Neural cell (in vitro differentiated cells): Measurements from ENCODE around the gene SYCE1L. TPM values are rescaled to one million over a fixed set of nuclear protein-coding genes. Genes with fewer than 3 reads are reported as not detected.

Experiments
- H2AFZ ChIP-seq: fragments of 200-600, 300-800 bp; sonication (generic), shearing (Covaris generic); 2 replicates; pipeline ENCODE4 v1.6.0; 2014; ENCODE audit warnings: low read depth, mild to moderate bottlenecking, antibody characterized with exemption, low read length, moderate library complexity
- H3F3A ChIP-seq: fragments of 200-600 bp; shearing (Covaris generic); 2 replicates; pipeline ENCODE4 v1.6.1; 2016; ENCODE audit warnings: mild to moderate bottlenecking, moderate library complexity, mixed read lengths, antibody characterized with exemption, low read length; ENCODE audit not compliant: insufficient read depth, poor library complexity, severe bottlenecking
- H3K27ac ChIP-seq: fragments of 200-600, 300-800 bp; sonication (generic), shearing (Covaris generic); 2 replicates; pipeline ENCODE4 v1.5.1; 2014; ENCODE audit warnings: mild to moderate bottlenecking, low read length, moderate library complexity
- H3K27me3 ChIP-seq: fragments of 300-800, 200-600 bp; sonication (generic), shearing (Covaris generic); 2 replicates; pipeline ENCODE4 v1.6.0; 2014; ENCODE audit warnings: mild to moderate bottlenecking, low read depth, low read length, moderate library complexity; ENCODE audit not compliant: insufficient read depth
- H3K36me3 ChIP-seq: fragments of 300-800, 200-600 bp; sonication (generic), shearing (Covaris generic); 2 replicates; pipeline ENCODE4 v1.5.1; 2014; ENCODE audit warnings: mild to moderate bottlenecking, antibody characterized with exemption, low read length, moderate library complexity; ENCODE audit not compliant: insufficient read depth
- H3K4me2 ChIP-seq: fragments of 300-800, 200-600 bp; sonication (generic), shearing (Covaris generic); 2 replicates; pipeline ENCODE4 v1.6.0; 2014; ENCODE audit warnings: mild to moderate bottlenecking, low read length
- H3K4me3 ChIP-seq: fragments of 300-800, 200-600 bp; sonication (generic), shearing (Covaris generic); 2 replicates; pipeline ENCODE4 v1.5.1; 2014; ENCODE audit warnings: mild to moderate bottlenecking, low read length, moderate library complexity
- H3K79me2 ChIP-seq: fragments of 200-600 bp; shearing (Covaris generic); replicated peaks from 2 replicates; pipeline ENCODE4 v1.6.0; 2014; ENCODE audit warnings: mild to moderate bottlenecking, low read length, moderate library complexity; ENCODE audit not compliant: insufficient read depth
- H3K9ac ChIP-seq: fragments of 300-800, 200-600 bp; sonication (generic), shearing (Covaris generic); 2 replicates; pipeline ENCODE4 v1.6.1; 2016; ENCODE audit warnings: mild to moderate bottlenecking, low read length, mixed read lengths
- H3K9me2 ChIP-seq: fragments of 200-600 bp; shearing (Covaris generic); 2 replicates; pipeline ENCODE4 v1.6.1; 2016; ENCODE audit warnings: mild to moderate bottlenecking, low read length, mixed read lengths; ENCODE audit not compliant: insufficient read depth
- H3K9me3 ChIP-seq: fragments of 200-600, 300-800 bp; sonication (generic), shearing (Covaris generic); 2 replicates; pipeline ENCODE4 v1.6.1; 2016; ENCODE audit warnings: mild to moderate bottlenecking, mixed run types, low read length, moderate library complexity, mixed read lengths
- H4K20me1 ChIP-seq: fragments of 200-600 bp; shearing (Covaris generic); 2 replicates; pipeline ENCODE4 v1.6.1; 2016; ENCODE audit warnings: mild to moderate bottlenecking, mixed run types; ENCODE audit not compliant: insufficient read depth
- EP300 ChIP-seq: fragments of 450-650 bp; conservative IDR thresholded peaks from 2 replicates; pipeline ENCODE4 v1.6.1; 2014; ENCODE audit warnings: antibody characterized with exemption, mild to moderate bottlenecking, moderate library complexity; ENCODE audit not compliant: poor library complexity, severe bottlenecking
- EZH2 ChIP-seq: fragments of 200-600, 300-800 bp; shearing (Covaris generic), sonication (generic); IDR thresholded peaks from 2 replicates; pipeline ENCODE4 v1.6.1; 2014; ENCODE audit warnings: antibody characterized with exemption, low read length, borderline replicate concordance, mild to moderate bottlenecking; ENCODE audit not compliant: insufficient read depth, poor library complexity, severe bottlenecking
- MXI1 ChIP-seq: fragments of 450-650 bp; conservative IDR thresholded peaks from 2 replicates; pipeline ENCODE4 v1.6.1; 2014; ENCODE audit warnings: antibody characterized with exemption, mild to moderate bottlenecking; ENCODE audit not compliant: poor library complexity, severe bottlenecking
- POLR2AphosphoS5 ChIP-seq: IDR thresholded peaks from 2 replicates; pipeline ENCODE4 v1.6.1; 2012
- RAD21 ChIP-seq: fragments of 450-650 bp; conservative IDR thresholded peaks from 2 replicates; pipeline ENCODE4 v1.6.1; 2014; ENCODE audit warnings: antibody characterized with exemption, mild to moderate bottlenecking, moderate library complexity
- SMC3 ChIP-seq: fragments of 450-650 bp; conservative IDR thresholded peaks from 2 replicates; pipeline ENCODE4 v1.6.1; 2014; ENCODE audit warnings: antibody characterized with exemption, mild to moderate bottlenecking, moderate library complexity; ENCODE audit not compliant: poor library complexity
- TAF1 ChIP-seq: IDR thresholded peaks from 2 replicates; pipeline ENCODE4 v1.6.1; 2012; ENCODE audit warnings: low read depth
- polyA plus RNA-seq: library from polyadenylated mRNA; depleted of rRNA; stranded (reverse); fragments of >200 nt; gene quantifications from 2 replicates; pipeline ENCODE4 v1.2.3, GENCODE V29; 2014
- TF ChIP-seq, protein P1 (sequence below): fragments of 450-650 bp; IDR thresholded peaks from 2 replicates; pipeline ENCODE4 v1.5.1; 2014; ENCODE audit warnings: antibody characterized with exemption, mild to moderate bottlenecking, moderate library complexity; ENCODE audit not compliant: poor library complexity, severe bottlenecking
- TF ChIP-seq, protein P2 (sequence below): IDR thresholded peaks from 2 replicates; pipeline ENCODE4 v1.6.1; 2012; ENCODE audit warnings: borderline replicate concordance

The SYCE1L gene
- polyA plus RNA-seq, 1 donor from 2014 or later: 1.7 TPM

DNA sequence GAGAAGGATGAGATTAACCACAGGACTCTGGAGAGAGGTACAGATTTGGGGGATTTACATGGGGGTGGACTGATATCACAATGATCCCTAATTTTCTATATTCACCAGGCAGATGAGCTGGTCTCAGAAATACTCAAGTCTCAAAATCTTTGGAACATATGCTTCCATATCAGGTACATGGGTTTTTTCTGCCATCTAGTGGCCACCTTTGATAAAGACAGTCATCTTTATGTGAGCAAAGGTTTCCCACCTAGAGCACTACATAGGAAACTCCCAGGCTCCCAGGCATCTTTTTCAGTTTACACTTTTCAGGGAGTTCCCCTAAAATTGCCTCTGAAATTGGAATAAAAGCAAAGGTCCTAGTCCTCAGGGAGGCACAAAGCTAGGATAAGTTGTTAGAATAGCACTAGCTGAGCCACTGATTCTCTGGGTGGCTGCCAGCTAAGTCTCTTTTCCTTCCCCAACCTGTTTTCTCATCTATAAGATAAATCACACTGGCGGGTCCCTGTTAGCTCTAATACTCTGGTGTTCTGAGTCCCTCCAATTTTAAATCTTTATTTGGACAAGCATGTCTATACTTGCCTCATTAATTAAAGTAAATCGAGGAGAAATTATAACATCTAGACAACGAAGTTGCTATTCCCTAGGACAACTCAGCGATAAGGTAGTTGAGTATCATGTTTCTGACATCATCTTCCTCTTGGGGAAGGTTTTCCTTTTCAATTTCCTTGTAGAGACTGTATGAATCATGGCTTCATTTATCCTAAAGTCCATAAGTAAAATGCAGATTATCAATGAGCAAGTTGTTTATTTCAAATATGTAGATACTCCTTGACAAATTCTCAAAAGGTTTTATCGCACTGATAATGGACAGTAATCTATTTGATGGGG is 27.2 kb upstream of the SYCE1L start:
- H2AFZ ChIP-seq: no peak overlapping the region
- TF ChIP-seq EZH2 (no peak), RAD21 (peak; percentile 94), SMC3 (peak; percentile 92)
- TF ChIP-seq, protein P1, sequence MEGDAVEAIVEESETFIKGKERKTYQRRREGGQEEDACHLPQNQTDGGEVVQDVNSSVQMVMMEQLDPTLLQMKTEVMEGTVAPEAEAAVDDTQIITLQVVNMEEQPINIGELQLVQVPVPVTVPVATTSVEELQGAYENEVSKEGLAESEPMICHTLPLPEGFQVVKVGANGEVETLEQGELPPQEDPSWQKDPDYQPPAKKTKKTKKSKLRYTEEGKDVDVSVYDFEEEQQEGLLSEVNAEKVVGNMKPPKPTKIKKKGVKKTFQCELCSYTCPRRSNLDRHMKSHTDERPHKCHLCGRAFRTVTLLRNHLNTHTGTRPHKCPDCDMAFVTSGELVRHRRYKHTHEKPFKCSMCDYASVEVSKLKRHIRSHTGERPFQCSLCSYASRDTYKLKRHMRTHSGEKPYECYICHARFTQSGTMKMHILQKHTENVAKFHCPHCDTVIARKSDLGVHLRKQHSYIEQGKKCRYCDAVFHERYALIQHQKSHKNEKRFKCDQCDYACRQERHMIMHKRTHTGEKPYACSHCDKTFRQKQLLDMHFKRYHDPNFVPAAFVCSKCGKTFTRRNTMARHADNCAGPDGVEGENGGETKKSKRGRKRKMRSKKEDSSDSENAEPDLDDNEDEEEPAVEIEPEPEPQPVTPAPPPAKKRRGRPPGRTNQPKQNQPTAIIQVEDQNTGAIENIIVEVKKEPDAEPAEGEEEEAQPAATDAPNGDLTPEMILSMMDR: peak; percentile 87
- TF ChIP-seq, protein P2, sequence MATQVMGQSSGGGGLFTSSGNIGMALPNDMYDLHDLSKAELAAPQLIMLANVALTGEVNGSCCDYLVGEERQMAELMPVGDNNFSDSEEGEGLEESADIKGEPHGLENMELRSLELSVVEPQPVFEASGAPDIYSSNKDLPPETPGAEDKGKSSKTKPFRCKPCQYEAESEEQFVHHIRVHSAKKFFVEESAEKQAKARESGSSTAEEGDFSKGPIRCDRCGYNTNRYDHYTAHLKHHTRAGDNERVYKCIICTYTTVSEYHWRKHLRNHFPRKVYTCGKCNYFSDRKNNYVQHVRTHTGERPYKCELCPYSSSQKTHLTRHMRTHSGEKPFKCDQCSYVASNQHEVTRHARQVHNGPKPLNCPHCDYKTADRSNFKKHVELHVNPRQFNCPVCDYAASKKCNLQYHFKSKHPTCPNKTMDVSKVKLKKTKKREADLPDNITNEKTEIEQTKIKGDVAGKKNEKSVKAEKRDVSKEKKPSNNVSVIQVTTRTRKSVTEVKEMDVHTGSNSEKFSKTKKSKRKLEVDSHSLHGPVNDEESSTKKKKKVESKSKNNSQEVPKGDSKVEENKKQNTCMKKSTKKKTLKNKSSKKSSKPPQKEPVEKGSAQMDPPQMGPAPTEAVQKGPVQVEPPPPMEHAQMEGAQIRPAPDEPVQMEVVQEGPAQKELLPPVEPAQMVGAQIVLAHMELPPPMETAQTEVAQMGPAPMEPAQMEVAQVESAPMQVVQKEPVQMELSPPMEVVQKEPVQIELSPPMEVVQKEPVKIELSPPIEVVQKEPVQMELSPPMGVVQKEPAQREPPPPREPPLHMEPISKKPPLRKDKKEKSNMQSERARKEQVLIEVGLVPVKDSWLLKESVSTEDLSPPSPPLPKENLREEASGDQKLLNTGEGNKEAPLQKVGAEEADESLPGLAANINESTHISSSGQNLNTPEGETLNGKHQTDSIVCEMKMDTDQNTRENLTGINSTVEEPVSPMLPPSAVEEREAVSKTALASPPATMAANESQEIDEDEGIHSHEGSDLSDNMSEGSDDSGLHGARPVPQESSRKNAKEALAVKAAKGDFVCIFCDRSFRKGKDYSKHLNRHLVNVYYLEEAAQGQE: no peak

DNA sequence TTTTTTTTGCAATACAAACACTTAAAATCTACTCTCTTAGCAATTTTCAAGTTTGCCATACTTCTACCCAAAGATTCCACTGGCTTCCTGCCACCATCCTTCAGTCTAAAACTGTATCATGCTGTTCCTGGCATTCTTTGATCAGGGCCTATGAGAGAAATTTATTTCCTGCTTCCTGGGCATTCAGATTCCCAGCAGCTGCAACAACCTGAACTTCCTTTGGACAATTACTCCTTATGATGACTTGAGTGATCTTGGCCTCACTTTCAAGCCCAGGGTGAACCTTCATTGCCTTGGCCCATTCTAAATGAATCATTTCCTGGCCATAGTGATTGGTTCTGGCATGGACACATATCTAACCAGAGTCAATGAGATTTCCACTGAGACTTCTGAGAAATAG is 26.3 kb upstream of the SYCE1L start:
- Histone ChIP-seq H3K27ac (no peak overlapping the region), H3K36me3 (no peaks in the 10 kb centered on the region), H3F3A (no peaks in the 10 kb centered on the region), H3K9me3 (no peaks in the 10 kb centered on the region), H3K4me3 (no peak overlapping the region), H3K79me2 (no peaks in the 10 kb centered on the region), H4K20me1 (no peaks in the 10 kb centered on the region), H3K4me2 (no peak overlapping the region), H3K9ac (no peak overlapping the region), H3K27me3 (no peaks in the 10 kb centered on the region), H3K9me2 (no peaks in the 10 kb centered on the region), H2AFZ (no peak overlapping the region)
- TF ChIP-seq, protein P2: no peak
- no peak for TF ChIP-seq TAF1
- TF ChIP-seq RAD21: no peak
- no peak for TF ChIP-seq POLR2AphosphoS5
- no peak for TF ChIP-seq EZH2
- TF ChIP-seq, protein P1: no peak
- TF ChIP-seq MXI1: no peak
- no peak for TF ChIP-seq SMC3
- TF ChIP-seq EP300: no peak

More for the DNA sequence above, 27.2 kb upstream of the SYCE1L start:
- H3F3A ChIP-seq: no peaks in the 10 kb centered on the region
- no peaks in the 10 kb centered on the region for H3K9me2 ChIP-seq
- H3K79me2 ChIP-seq: no peaks in the 10 kb centered on the region
- no peaks in the 10 kb centered on the region for H3K27me3 ChIP-seq
- H3K27ac ChIP-seq: no peak overlapping the region
- no peak overlapping the region for H3K9ac ChIP-seq
- no peak overlapping the region for H3K4me3 ChIP-seq
- no peaks in the 10 kb centered on the region for H4K20me1 ChIP-seq
- no peak overlapping the region for H3K4me2 ChIP-seq
- no peaks in the 10 kb centered on the region for H3K9me3 ChIP-seq
- H3K36me3 ChIP-seq: no peaks in the 10 kb centered on the region
